A549 (cell line): ENCODE results near the gene MYO9A. TPM values are rescaled to one million over a fixed set of nuclear protein-coding genes. Genes with fewer than 3 reads are reported as not detected.

Experiments
- ATAC-seq, 2 experiments: fragments of 200-7000 bp in 1 of 2; fragments of >200 bp in 1 of 2; cut with Nextera tagmentation in 1 of 2; cut with Tn5 transposase in 1 of 2; 3 replicates each; pipeline versions ENCODE4 v1.8.0 to v1.9.1; 2018 to 2020; ENCODE audit warnings: mild to moderate bottlenecking in 1 of 2, moderate library complexity in 1 of 2
- CTCF ChIA-PET: fragments of 300-600 bp; sonication (Branson Sonifier 250); formaldehyde crosslinking; extraction: SDS; loops from one replicate; lab custom pipeline; 2021; ENCODE audit warnings: antibody characterized with exemption, inconsistent platforms; lab: Yijun Ruan, JAX
- POLR2A ChIA-PET: fragments of 350-600 bp; formaldehyde crosslinking; extraction: SDS; loops from one replicate; lab custom pipeline; 2021; ENCODE audit warnings: antibody characterized with exemption, inconsistent platforms; lab: Yijun Ruan, JAX
- DNase-seq, 2 experiments: peaks; one replicate each; pipeline versions ENCODE4 v3.0.0 to v3.0.0-alpha.2; 2011 to 2016; ENCODE audit warnings: low read depth in 1 of 2, low spot score in 1 of 2
- FAIRE-seq: peaks from 2 replicates; lab custom pipeline; 2011; peaks lifted over from hg19 to GRCh38; lab: Jason Lieb, UNC
- H3K27ac ChIP-seq, 2 experiments: fragments of >200 bp; sonication (Bioruptor Twin); formaldehyde crosslinking; 3 replicates each; pipeline ENCODE4 v1.5.1; 2016 to 2017
- H3K4me1 ChIP-seq: fragments of >200 bp; sonication (Bioruptor Twin); formaldehyde crosslinking; 3 replicates; pipeline ENCODE4 v1.6.1; 2016
- H3K4me2 ChIP-seq: fragments of >200 bp; sonication (Bioruptor Twin); formaldehyde crosslinking; 3 replicates; pipeline ENCODE4 v1.6.1; 2016
- H3K4me3 ChIP-seq: fragments of >200 bp; sonication (Bioruptor Twin); formaldehyde crosslinking; 3 replicates; pipeline ENCODE4 v1.5.1; 2016
- H3K9me3 ChIP-seq: fragments of >200 bp; sonication (Bioruptor Twin); formaldehyde crosslinking; 3 replicates; pipeline ENCODE4 v1.6.1; 2016
- ATOH8 ChIP-seq: fragments of 250-450 bp; sonication (Bioruptor Pico); IDR thresholded peaks from 2 replicates; pipeline ENCODE4 v1.5.0; 2020; ENCODE audit warnings: low read depth, mild to moderate bottlenecking, moderate library complexity
- CHD4 ChIP-seq: fragments of 200-600 bp; sonication (generic); IDR thresholded peaks from 2 replicates; pipeline ENCODE4 v1.6.1; 2016; ENCODE audit warnings: antibody characterized with exemption, mild to moderate bottlenecking, borderline replicate concordance
- FOSB ChIP-seq: fragments of 250-450 bp; sonication (Bioruptor Pico); IDR thresholded peaks from 2 replicates; pipeline ENCODE4 v1.5.0; 2020; ENCODE audit warnings: mild to moderate bottlenecking, moderate library complexity
- FOSL2 ChIP-seq, 2 experiments: fragments of 450-650 bp in 1 of 2; fragments of >200 bp in 1 of 2; sonication (Bioruptor Twin) in 1 of 2; formaldehyde crosslinking; IDR thresholded peaks; 2 replicates each; pipeline versions ENCODE4 v1.5.0 to v1.6.1; 2016 to 2020; ENCODE audit warnings: mild to moderate bottlenecking in 1 of 2, moderate library complexity in 1 of 2
- HOXA7 ChIP-seq: fragments of 250-450 bp; sonication (Bioruptor Pico); IDR thresholded peaks from 2 replicates; pipeline ENCODE4 v1.5.0; 2020; ENCODE audit warnings: mild to moderate bottlenecking, moderate library complexity
- MAFK ChIP-seq: fragments of 450-650 bp; IDR thresholded peaks from 2 replicates; pipeline ENCODE4 v1.6.1; 2014; ENCODE audit not compliant: partially characterized antibody
- MYC ChIP-seq: IDR thresholded peaks from 2 replicates; pipeline ENCODE4 v1.6.1; 2012; ENCODE audit warnings: mild to moderate bottlenecking, inconsistent platforms, low read length, improper control_type of control experiment, borderline replicate concordance
- NPAS2 ChIP-seq: fragments of 250-450 bp; sonication (Bioruptor Pico); IDR thresholded peaks from 2 replicates; pipeline ENCODE4 v1.8.0; 2022; ENCODE audit warnings: mild to moderate bottlenecking, moderate library complexity, borderline replicate concordance
- NR3C1 ChIP-seq: fragments of >200 bp; sonication (Bioruptor Twin); formaldehyde crosslinking; IDR thresholded peaks from 3 replicates; pipeline ENCODE4 v1.6.1; 2017
- PHF8 ChIP-seq: fragments of 200-600 bp; sonication (generic); IDR thresholded peaks from 2 replicates; pipeline ENCODE4 v1.6.1; 2016; ENCODE audit warnings: low read depth, mild to moderate bottlenecking, antibody characterized with exemption, moderate library complexity, borderline replicate concordance
- POLR2AphosphoS2 ChIP-seq: conservative IDR thresholded peaks from 2 replicates; pipeline ENCODE4 v1.6.1; 2012; ENCODE audit warnings: low read length, improper control_type of control experiment, inconsistent platforms
- RAD21 ChIP-seq, 2 experiments: fragments of >200 bp in 1 of 2; sonication (Bioruptor Twin) in 1 of 2; formaldehyde crosslinking in 1 of 2; IDR thresholded peaks in 1 of 2; conservative IDR thresholded peaks in 1 of 2; 2 replicates in 1 of 2; 3 replicates in 1 of 2; pipeline ENCODE4 v1.6.1; 2012 to 2018; ENCODE audit warnings: inconsistent platforms in 1 of 2
- SMC3 ChIP-seq: fragments of >200 bp; sonication (Bioruptor Twin); formaldehyde crosslinking; IDR thresholded peaks from 3 replicates; pipeline ENCODE4 v1.6.1; 2018; ENCODE audit warnings: inconsistent platforms
- SREBF2 ChIP-seq: fragments of 450-650 bp; IDR thresholded peaks from 2 replicates; pipeline ENCODE4 v1.6.1; 2014; ENCODE audit warnings: mild to moderate bottlenecking, moderate library complexity
- ZFP36 ChIP-seq: fragments of 450-650 bp; IDR thresholded peaks from 2 replicates; pipeline ENCODE4 v1.6.1; 2014; ENCODE audit warnings: borderline replicate concordance; ENCODE audit not compliant: partially characterized antibody
- WGBS: methylation state at CpG from one replicate; pipeline ENCODE4 v1.1.6; 2017; ENCODE audit errors: missing lambda C conversion rate; 5-methylcytosine and 5-hydroxymethylcytosine counted together
- polyA plus RNA-seq, 4 experiments: library from polyadenylated mRNA; depleted of rRNA in 3 of 4; stranded (reverse); fragments of >200 nt; fragmentation: RNase III in 1 of 4; extraction: RNeasy Plus Mini Kit Qiagen cat#74134 plus additional on column Dnase treatment in 1 of 4; gene quantifications; 2 replicates in 3 of 4; 3 replicates in 1 of 4; pipeline ENCODE4 v1.2.3, GENCODE V29; 2011 to 2017
- TF ChIP-seq, protein P1 (sequence below): IDR thresholded peaks from 2 replicates; pipeline ENCODE4 v1.6.1; 2012; ENCODE audit warnings: low read depth, borderline replicate concordance
- TF ChIP-seq, protein P2 (sequence below): fragments of 150-350 bp; IDR thresholded peaks from 2 replicates; pipeline ENCODE4 v1.6.1; 2014; ENCODE audit warnings: low read depth, mild to moderate bottlenecking, low read length
- TF ChIP-seq, protein P3 (sequence below): fragments of >200 bp; sonication (Bioruptor Twin); formaldehyde crosslinking; IDR thresholded peaks from 2 replicates; pipeline ENCODE4 v1.6.1; 2016

MYO9A gene
- polyA plus RNA-seq, 2 of the 4 experiments (the other 2 are of a cell fraction): 5.9 to 21.9 TPM

GRCh38 chr15:71822890-71823630, 294.9 kb downstream of the MYO9A start:
- peaks cover 67% of the 10 kb centered on the region for H3K9me3 ChIP-seq
- no peak overlapping the region for H3K27ac ChIP-seq
- no peak for TF ChIP-seq ZFP36
- TF ChIP-seq ATOH8 (CRISPR knock-in tag): no peak
- TF ChIP-seq MAFK: no peak
- no peak for TF ChIP-seq CHD4
- TF ChIP-seq RAD21 (conservative IDR thresholded peaks at IDR 0.05 in 1 of 2, IDR thresholded peaks at IDR 0.05 in 1 of 2): no peak
- TF ChIP-seq, protein P1, sequence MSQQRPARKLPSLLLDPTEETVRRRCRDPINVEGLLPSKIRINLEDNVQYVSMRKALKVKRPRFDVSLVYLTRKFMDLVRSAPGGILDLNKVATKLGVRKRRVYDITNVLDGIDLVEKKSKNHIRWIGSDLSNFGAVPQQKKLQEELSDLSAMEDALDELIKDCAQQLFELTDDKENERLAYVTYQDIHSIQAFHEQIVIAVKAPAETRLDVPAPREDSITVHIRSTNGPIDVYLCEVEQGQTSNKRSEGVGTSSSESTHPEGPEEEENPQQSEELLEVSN: no peak
- TF ChIP-seq HOXA7: no peak
- TF ChIP-seq NPAS2 (CRISPR knock-in tag): no peak
- TF ChIP-seq NR3C1: no peak
- TF ChIP-seq, protein P2, sequence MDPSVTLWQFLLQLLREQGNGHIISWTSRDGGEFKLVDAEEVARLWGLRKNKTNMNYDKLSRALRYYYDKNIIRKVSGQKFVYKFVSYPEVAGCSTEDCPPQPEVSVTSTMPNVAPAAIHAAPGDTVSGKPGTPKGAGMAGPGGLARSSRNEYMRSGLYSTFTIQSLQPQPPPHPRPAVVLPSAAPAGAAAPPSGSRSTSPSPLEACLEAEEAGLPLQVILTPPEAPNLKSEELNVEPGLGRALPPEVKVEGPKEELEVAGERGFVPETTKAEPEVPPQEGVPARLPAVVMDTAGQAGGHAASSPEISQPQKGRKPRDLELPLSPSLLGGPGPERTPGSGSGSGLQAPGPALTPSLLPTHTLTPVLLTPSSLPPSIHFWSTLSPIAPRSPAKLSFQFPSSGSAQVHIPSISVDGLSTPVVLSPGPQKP: no peak
- TF ChIP-seq SMC3: no peak
- no peak for TF ChIP-seq FOSB (CRISPR knock-in tag)
- ChIA-PET CTCF (no interaction called here), POLR2A (no interaction called here)
- ATAC-seq (no peak), FAIRE-seq (peak; percentile 76), DNase-seq (no peak)
- 82% methylated on average over 3 of the region's 3 CpGs for WGBS
- H3K4me2 ChIP-seq: no peak overlapping the region
- H3K4me3 ChIP-seq: no peak overlapping the region
- H3K4me1 ChIP-seq: no peaks in the 10 kb centered on the region

GRCh38 chr15:71821547-71822129, 296.3 kb downstream of the MYO9A start:
- H3K4me3 ChIP-seq: no peak overlapping the region
- no peak overlapping the region for H3K4me2 ChIP-seq
- 88% methylated on average over 5 of the region's 5 CpGs for WGBS
- DNase-seq: no peak
- no peaks in the 10 kb centered on the region for H3K4me1 ChIP-seq
- no peak for TF ChIP-seq PHF8
- TF ChIP-seq, protein P3, sequence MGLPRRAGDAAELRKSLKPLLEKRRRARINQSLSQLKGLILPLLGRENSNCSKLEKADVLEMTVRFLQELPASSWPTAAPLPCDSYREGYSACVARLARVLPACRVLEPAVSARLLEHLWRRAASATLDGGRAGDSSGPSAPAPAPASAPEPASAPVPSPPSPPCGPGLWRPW: 0 out of 2 replicates have a peak, but pooled peaks have one; percentile 4
- TF ChIP-seq POLR2AphosphoS2: no peak
- peak; percentile 17 for TF ChIP-seq MAFK
- TF ChIP-seq NPAS2 (CRISPR knock-in tag): no peak
- no peak for TF ChIP-seq FOSL2 (IDR thresholded peaks at IDR 0.05)
- no peak for TF ChIP-seq FOSL2 (CRISPR knock-in tag; IDR thresholded peaks at IDR 0.05)
- TF ChIP-seq MYC: no peak
- TF ChIP-seq, all 56 proteins: peak for 2
- FAIRE-seq: peak; percentile 7
- POLR2A ChIA-PET: no interaction called here
- ATAC-seq: no peak
- Histone ChIP-seq H3K9me3 (peaks cover 72% of the 10 kb centered on the region), H3K27ac (no peak overlapping the region)
- CTCF ChIA-PET: interaction anchor here (1.4 kb wide), 1 partner anchor 334 kb away, joined by 6 read pairs; no protein-coding TSS in a partner anchor

GRCh38 chr15:71820127-71820526, 297.8 kb downstream of the MYO9A start:
- H3K4me2 ChIP-seq: no peak overlapping the region
- 78% methylated on average over 1 of the region's 1 CpG for WGBS
- ATAC-seq: no peak
- no peak overlapping the region for H3K4me3 ChIP-seq
- H3K9me3 ChIP-seq: peaks cover 66% of the 10 kb centered on the region
- no peaks in the 10 kb centered on the region for H3K4me1 ChIP-seq
- POLR2A ChIA-PET: no interaction called here
- no peak for DNase-seq
- CTCF ChIA-PET: interaction anchor here (1.3 to 1.4 kb wide), 2 partner anchors 11 to 336 kb away, joined by 5 to 6 read pairs; no protein-coding TSS in a partner anchor
- no peak overlapping the region for H3K27ac ChIP-seq
- TF ChIP-seq MAFK (peak; percentile 73), SREBF2 (no peak)
- FAIRE-seq: peak; percentile 7
